Measurements from ENCODE around the gene PIP5K1B. TPM values are rescaled to one million over a fixed set of nuclear protein-coding genes. Genes with fewer than 3 reads are reported as not detected.
"Not testable (repeated sequence)": the region's sequence is repeated elsewhere in the genome, so short reads cannot be mapped to it uniquely, and the experiment has no call there.

PIP5K1B gene
- total RNA-seq, 3 donors from 2014 or later: 60.0 to 122 (median 73.3) TPM

- Histone ChIP-seq H3K9me3 (no peaks in the 10 kb centered on the region), H3K36me3 (ENCODE audit: low read depth) (no peaks in the 10 kb centered on the region), H3K4me3 (no peak overlapping the region), H3K4me1 (ENCODE audit: low read depth) (no peaks in the 10 kb centered on the region)
- DNase-seq (no peak), ATAC-seq (no peak)
- TF ChIP-seq, protein P1, sequence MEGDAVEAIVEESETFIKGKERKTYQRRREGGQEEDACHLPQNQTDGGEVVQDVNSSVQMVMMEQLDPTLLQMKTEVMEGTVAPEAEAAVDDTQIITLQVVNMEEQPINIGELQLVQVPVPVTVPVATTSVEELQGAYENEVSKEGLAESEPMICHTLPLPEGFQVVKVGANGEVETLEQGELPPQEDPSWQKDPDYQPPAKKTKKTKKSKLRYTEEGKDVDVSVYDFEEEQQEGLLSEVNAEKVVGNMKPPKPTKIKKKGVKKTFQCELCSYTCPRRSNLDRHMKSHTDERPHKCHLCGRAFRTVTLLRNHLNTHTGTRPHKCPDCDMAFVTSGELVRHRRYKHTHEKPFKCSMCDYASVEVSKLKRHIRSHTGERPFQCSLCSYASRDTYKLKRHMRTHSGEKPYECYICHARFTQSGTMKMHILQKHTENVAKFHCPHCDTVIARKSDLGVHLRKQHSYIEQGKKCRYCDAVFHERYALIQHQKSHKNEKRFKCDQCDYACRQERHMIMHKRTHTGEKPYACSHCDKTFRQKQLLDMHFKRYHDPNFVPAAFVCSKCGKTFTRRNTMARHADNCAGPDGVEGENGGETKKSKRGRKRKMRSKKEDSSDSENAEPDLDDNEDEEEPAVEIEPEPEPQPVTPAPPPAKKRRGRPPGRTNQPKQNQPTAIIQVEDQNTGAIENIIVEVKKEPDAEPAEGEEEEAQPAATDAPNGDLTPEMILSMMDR (IDR thresholded peaks at IDR 0.05): no peak
- intact Hi-C loops (cut with DNase I, micrococcal nuclease): no loop called here
These were observed 12.5 kb upstream of the PIP5K1B start for GRCh38 chr9:68692519-68692918.

GRCh38 chr9:68694125-68694524 lies 10.9 kb upstream of the PIP5K1B start:
- ATAC-seq: no peak
- Histone ChIP-seq H3K9me3 (no peaks in the 10 kb centered on the region), H3K4me3 (no peak overlapping the region), H3K36me3 (ENCODE audit: low read depth) (no peaks in the 10 kb centered on the region), H3K4me1 (ENCODE audit: low read depth) (no peaks in the 10 kb centered on the region)
- no peak for DNase-seq
- intact Hi-C loops (cut with DNase I, micrococcal nuclease): no loop called here
- TF ChIP-seq, protein P1 (IDR thresholded peaks at IDR 0.05): no peak

- no peak for DNase-seq
- Histone ChIP-seq H3K9me3 (no peaks in the 10 kb centered on the region), H3K4me1 (ENCODE audit: low read depth) (no peaks in the 10 kb centered on the region), H3K36me3 (ENCODE audit: low read depth) (no peaks in the 10 kb centered on the region), H3K4me3 (no peak overlapping the region)
- intact Hi-C loops (cut with DNase I, micrococcal nuclease): no loop called here
- TF ChIP-seq, protein P1 (IDR thresholded peaks at IDR 0.05): no peak
- ATAC-seq: no peak
These were observed 7.2 kb upstream of the PIP5K1B start for GRCh38 chr9:68697851-68698250.

- Histone ChIP-seq H3K9me3 (no peaks in the 10 kb centered on the region), H3K4me3 (no peak overlapping the region), H3K36me3 (ENCODE audit: low read depth) (no peaks in the 10 kb centered on the region), H3K4me1 (ENCODE audit: low read depth) (no peaks in the 10 kb centered on the region)
- TF ChIP-seq, protein P1 (IDR thresholded peaks at IDR 0.05): no peak
- intact Hi-C loops (cut with DNase I, micrococcal nuclease): no loop called here
- DNase-seq: no peak
- ATAC-seq: no peak
These were observed 6.0 kb upstream of the PIP5K1B start for GRCh38 chr9:68698943-68699509.

- ATAC-seq; H3K9me3 ChIP-seq; intact Hi-C loops (cut with DNase I, micrococcal nuclease); H3K4me3 ChIP-seq; H3K4me1 ChIP-seq (ENCODE audit: low read depth); H3K36me3 ChIP-seq (ENCODE audit: low read depth); DNase-seq: not testable (repeated sequence)
These were observed 5.4 kb upstream of the PIP5K1B start for GRCh38 chr9:68699625-68700024.

DNA sequence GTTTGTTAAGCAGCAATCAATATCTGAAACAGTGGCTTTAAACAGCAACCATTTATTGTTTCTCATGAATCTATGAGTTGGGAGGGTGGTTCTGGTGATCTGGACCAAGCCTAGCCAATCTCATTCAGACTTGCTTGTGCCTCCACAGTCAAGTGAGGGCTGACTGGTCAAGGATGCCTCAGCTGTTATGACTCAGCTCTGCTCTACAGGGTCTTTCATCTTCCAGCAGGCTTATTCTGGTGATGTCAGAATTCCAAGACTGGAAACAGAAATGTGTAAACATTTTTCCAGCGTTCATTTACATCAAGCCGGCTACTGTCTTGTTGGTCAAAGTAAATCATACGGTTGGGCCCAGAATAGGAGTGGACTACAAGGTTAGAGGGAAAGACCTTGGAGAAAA lies 2.5 kb upstream of the PIP5K1B start:
- Histone ChIP-seq H3K4me1 (ENCODE audit: low read depth) (peaks cover 12% of the 10 kb centered on the region), H3K4me3 (no peak overlapping the region), H3K9me3 (no peaks in the 10 kb centered on the region), H3K36me3 (ENCODE audit: low read depth) (no peaks in the 10 kb centered on the region)
- DNase-seq (no peak), ATAC-seq (no peak)
- intact Hi-C loops (cut with DNase I, micrococcal nuclease): no loop called here
- TF ChIP-seq, protein P1 (IDR thresholded peaks at IDR 0.05): no peak
